ENCODE measurements around the gene GTF2A1.

DNA sequence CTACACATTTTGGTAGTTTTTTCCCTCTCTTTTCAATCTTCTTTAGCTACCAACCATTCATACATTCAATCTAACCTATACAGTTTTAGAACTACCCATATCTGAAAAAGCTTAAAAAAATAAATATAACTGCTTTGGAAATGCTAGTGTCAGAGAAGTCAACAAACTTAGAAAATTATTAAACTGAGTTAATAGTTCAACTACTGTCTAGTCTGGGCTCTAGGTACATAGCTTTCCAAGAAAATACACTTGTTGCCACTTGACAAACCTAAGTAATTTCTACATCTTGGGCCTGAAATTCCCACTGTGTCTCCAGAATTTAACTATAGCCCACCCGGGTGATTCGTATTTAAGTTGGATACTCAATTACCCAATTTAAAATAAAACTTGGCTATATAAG, 22.1 kb downstream of the GTF2A1 start:
- no peak for TF ChIP-seq POLR2A (IDR thresholded peaks at IDR 0.05)
- TF ChIP-seq, protein P1, sequence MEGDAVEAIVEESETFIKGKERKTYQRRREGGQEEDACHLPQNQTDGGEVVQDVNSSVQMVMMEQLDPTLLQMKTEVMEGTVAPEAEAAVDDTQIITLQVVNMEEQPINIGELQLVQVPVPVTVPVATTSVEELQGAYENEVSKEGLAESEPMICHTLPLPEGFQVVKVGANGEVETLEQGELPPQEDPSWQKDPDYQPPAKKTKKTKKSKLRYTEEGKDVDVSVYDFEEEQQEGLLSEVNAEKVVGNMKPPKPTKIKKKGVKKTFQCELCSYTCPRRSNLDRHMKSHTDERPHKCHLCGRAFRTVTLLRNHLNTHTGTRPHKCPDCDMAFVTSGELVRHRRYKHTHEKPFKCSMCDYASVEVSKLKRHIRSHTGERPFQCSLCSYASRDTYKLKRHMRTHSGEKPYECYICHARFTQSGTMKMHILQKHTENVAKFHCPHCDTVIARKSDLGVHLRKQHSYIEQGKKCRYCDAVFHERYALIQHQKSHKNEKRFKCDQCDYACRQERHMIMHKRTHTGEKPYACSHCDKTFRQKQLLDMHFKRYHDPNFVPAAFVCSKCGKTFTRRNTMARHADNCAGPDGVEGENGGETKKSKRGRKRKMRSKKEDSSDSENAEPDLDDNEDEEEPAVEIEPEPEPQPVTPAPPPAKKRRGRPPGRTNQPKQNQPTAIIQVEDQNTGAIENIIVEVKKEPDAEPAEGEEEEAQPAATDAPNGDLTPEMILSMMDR (IDR thresholded peaks at IDR 0.05), result no peak
